Measurements from ENCODE around the gene TNFSF9. TPM values are rescaled to one million over a fixed set of nuclear protein-coding genes. Genes with fewer than 3 reads are reported as not detected.

The TNFSF9 gene
- total and polyA plus RNA-seq, 2 of the 8 experiments (the other 6 are each of a cell fraction or from before 2014, with no cell fraction given), result 1.7 to 4.4 TPM

- no peak overlapping the region for H3K56ac ChIP-seq (replicated peaks; ENCODE audit: insufficient read length, low read depth, low read length)
- H4K5ac ChIP-seq (ENCODE audit: insufficient read length, low read depth, low read length), result no peak overlapping the region
- 0 out of 2 replicates have a peak overlapping the region, but pooled peaks have one; percentile 39 for H2AK5ac ChIP-seq (ENCODE audit: low read depth, low read length)
- H2BK5ac ChIP-seq (ENCODE audit: low read depth, low read length), result peak overlapping the region; percentile 35; the same call in 1 of the 2 replicates
- WGBS, 2 experiments (ENCODE audit: extremely low coverage in 1 of 2, insufficient coverage in 1 of 2, insufficient read length in 1 of 2, insufficient replicate concordance in 2 of 2, low coverage in 1 of 2, low lambda C conversion rate in 2 of 2, missing lambda C conversion rate in 1 of 2), result 8% methylated on average over 5 of the region's 11 CpGs; no CpG with 5 or more reads in 1 of the 2 experiments
- peaks cover 4% of the 10 kb centered on the region for H3K79me1 ChIP-seq (ENCODE audit: low read depth, low read length)
- ChIA-PET CTCF (ENCODE audit: partially characterized antibody) (interaction anchor here (1.2 to 1.9 kb wide), 4 partner anchors 13 to 100 kb away, joined by 3 to 7 read pairs (median 4); no protein-coding TSS in a partner anchor), POLR2A (ENCODE audit: partially characterized antibody) (interaction anchor here (0.6 to 6.7 kb wide), 4 partner anchors 53 to 205 kb away, joined by 3 to 72 read pairs (median 3); no protein-coding TSS in a partner anchor)
- H2BK15ac ChIP-seq (ENCODE audit: low read length), result peak overlapping the region; percentile 46; the same call in 1 of the 2 replicates
- H4K20me1 ChIP-seq (replicated peaks in 1 of 2; ENCODE audit: control insufficient read depth in 1 of 2, insufficient read depth in 2 of 2, low read length in 2 of 2), result peaks cover 0 to 4% of the 10 kb centered on the region in 2 experiments
- H2BK20ac ChIP-seq (ENCODE audit: low read length), result peak overlapping the region; percentile 93
- peak overlapping the region; percentile 84; the same call in 1 of the 2 replicates for H2BK12ac ChIP-seq (ENCODE audit: low read depth, low read length)
- no peak overlapping the region for H2AFZ ChIP-seq (ENCODE audit: low read length)
- no peaks in the 10 kb centered on the region for H3K79me2 ChIP-seq (ENCODE audit: control insufficient read depth in 1 of 2, insufficient read depth in 2 of 2, low read length in 2 of 2)
- DNase-seq (ENCODE audit: low read depth in 1 of 2, low spot score in 2 of 2) (peak in 1 of 2 experiments; percentile 65), FAIRE-seq (no peak)
- H3K14ac ChIP-seq (ENCODE audit: insufficient read length), result no peak overlapping the region
- H4K91ac ChIP-seq (replicated peaks; ENCODE audit: insufficient read length, low read length), result peak overlapping the region; percentile 22
- peaks cover 20% of the 10 kb centered on the region for H3K23me2 ChIP-seq (ENCODE audit: low read depth, low read length)
- peaks cover 5 to 26% (median 16%) of the 10 kb centered on the region in 4 experiments for H3K4me1 ChIP-seq (replicated peaks in 1 of 4; ENCODE audit: control insufficient read depth in 3 of 4, insufficient read depth in 4 of 4, low read length in 3 of 4)
- H3K18ac ChIP-seq (ENCODE audit: extremely low read depth, low read length), result peak overlapping the region; percentile 48
- H3K23ac ChIP-seq (ENCODE audit: insufficient read length), result no peak overlapping the region
- peak overlapping the region in 3 of 4 experiments; percentile 12 to 61 (median 30); a peak in 4 of 8 replicates for H3K4me3 ChIP-seq (ENCODE audit: extremely low read depth in 1 of 4, insufficient read depth in 2 of 4, low read depth in 3 of 4, low read length in 4 of 4)
- H3K27me3 ChIP-seq (replicated peaks in 1 of 4; ENCODE audit: control insufficient read depth in 3 of 4, extremely low read depth in 1 of 4, insufficient read depth in 3 of 4, low read length in 3 of 4), result peaks cover 17 to 43% (median 39%) of the 10 kb centered on the region in 4 experiments
- H3K36me3 ChIP-seq (ENCODE audit: control insufficient read depth in 2 of 4, insufficient read depth in 4 of 4, low read length in 3 of 4), result no peaks in the 10 kb centered on the region; a peak in 1 of 8 replicates
- peak overlapping the region; percentile 66 to 85 for H3K4me2 ChIP-seq (ENCODE audit: insufficient read depth in 1 of 2, low read depth in 2 of 2, low read length in 2 of 2)
- no peak overlapping the region for H2BK120ac ChIP-seq (replicated peaks; ENCODE audit: low read depth, low read length)
- H4K8ac ChIP-seq (ENCODE audit: extremely low read depth, insufficient read depth, low read length), result no peak overlapping the region
- H3K27ac ChIP-seq (ENCODE audit: low read depth, low read length), result no peak overlapping the region
- H3K9ac ChIP-seq (replicated peaks in 1 of 4; ENCODE audit: extremely low read depth in 1 of 4, low read depth in 3 of 4, low read length in 3 of 4), result no peak overlapping the region
- no peak for TF ChIP-seq MAX (IDR thresholded peaks at IDR 0.05)
- TF ChIP-seq TCF12 (IDR thresholded peaks at IDR 0.05; ENCODE audit: low read depth, low read length), result 0 out of 2 replicates have a peak, but pooled peaks have one; percentile 9
- TF ChIP-seq HDAC2 (IDR thresholded peaks at IDR 0.05; ENCODE audit: borderline replicate concordance in 1 of 2, low read depth in 2 of 2, low read length in 2 of 2), result 0 out of 4 replicates have a peak, but pooled peaks of 1 of the 2 experiments have one; percentile 44
- no peak for TF ChIP-seq CEBPB (IDR thresholded peaks at IDR 0.05; ENCODE audit: low read depth, low read length)
- TF ChIP-seq SP1 (IDR thresholded peaks at IDR 0.05; ENCODE audit: low read depth, low read length), result 0 out of 2 replicates have a peak, but pooled peaks have one; percentile 29
- peak; percentile 58 for TF ChIP-seq CTBP2 (IDR thresholded peaks at IDR 0.05; ENCODE audit: borderline replicate concordance, insufficient read depth, insufficient read length, low read length)
- TF ChIP-seq EGR1 (IDR thresholded peaks at IDR 0.05; ENCODE audit: borderline replicate concordance, low read depth, low read length), result peak; percentile 76; the same call in 1 of the 2 replicates
- no peak overlapping the region for H3K4ac ChIP-seq (replicated peaks; ENCODE audit: insufficient read length, low read depth, low read length)
- peaks cover 4 to 9% of the 10 kb centered on the region in 2 experiments; a peak in 2 of 4 replicates for H3K9me3 ChIP-seq (ENCODE audit: insufficient read depth in 2 of 2, low read depth in 1 of 2, low read length in 1 of 2)
These were observed 3.1 kb downstream of the TNFSF9 start for GRCh38 chr19:6533746-6534418.

Data from H1 (cell line).